SU-DHL-6 (cell line): ENCODE results near the gene NUDT8.
"Not testable (repeated sequence)": the region's sequence is repeated elsewhere in the genome, so short reads cannot be mapped to it uniquely, and the experiment has no call there.

Source experiments
- EZH2phosphoT487 ChIP-seq: fragments of 200-600 bp; sonication (generic), shearing (Covaris generic); conservative IDR thresholded peaks from 2 replicates; pipeline ENCODE4 v1.6.1; 2018; ENCODE audit warnings: mild to moderate bottlenecking, antibody characterized with exemption, low read length, moderate library complexity, mixed read lengths
- TF ChIP-seq, protein P1 (sequence below): fragments of 200-600 bp; sonication (generic); IDR thresholded peaks from one replicate; pipeline ENCODE4 v1.5.1; 2017; ENCODE audit warnings: antibody characterized with exemption, mild to moderate bottlenecking, low read length, moderate library complexity; ENCODE audit not compliant: insufficient read depth, poor library complexity, severe bottlenecking

DNA sequence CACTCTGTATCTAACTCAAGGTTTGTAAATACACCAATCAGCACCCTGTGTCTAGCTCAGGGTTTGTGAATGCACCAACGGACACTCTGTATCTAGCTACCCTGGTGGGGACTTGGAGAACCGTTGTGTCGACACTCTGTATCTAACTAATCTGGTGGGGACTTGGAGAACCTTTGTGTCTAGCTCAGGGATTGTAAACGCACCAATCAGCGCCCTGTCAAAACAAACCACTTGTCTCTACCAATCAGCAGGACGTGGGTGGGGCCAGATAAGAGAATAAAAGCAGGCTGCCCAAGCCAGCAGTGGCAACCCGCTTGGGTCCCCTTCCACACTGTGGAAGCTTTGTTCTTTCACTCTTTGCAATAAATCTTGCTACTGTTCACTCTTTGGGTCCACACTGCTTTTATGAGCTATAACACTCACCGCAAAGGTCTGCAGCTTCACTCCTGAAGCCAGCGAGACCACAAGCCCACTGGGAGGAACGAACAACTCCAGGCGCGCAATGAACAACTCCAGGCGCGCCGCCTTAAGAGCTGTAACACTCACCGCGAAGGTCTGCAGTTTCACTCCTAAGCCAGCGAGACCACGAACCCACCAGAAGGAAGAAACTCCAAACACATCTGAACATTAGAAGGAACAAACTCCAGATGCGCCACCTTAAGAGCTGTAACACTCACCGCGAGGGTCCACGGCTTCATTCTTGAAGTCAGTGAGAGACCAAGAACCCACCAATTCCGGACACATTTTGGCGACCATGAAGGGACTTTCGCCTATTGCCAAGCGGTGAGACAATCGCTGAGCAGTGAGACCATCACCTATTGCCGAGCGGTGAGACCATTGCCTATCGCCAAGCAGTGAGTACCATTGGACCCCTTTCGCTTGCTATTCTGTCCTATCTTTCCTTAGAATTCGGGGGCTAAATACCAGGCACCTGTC, 9.8 kb downstream of the NUDT8 start:
- TF ChIP-seq EZH2phosphoT487: not testable (repeated sequence)
- TF ChIP-seq, protein P1, sequence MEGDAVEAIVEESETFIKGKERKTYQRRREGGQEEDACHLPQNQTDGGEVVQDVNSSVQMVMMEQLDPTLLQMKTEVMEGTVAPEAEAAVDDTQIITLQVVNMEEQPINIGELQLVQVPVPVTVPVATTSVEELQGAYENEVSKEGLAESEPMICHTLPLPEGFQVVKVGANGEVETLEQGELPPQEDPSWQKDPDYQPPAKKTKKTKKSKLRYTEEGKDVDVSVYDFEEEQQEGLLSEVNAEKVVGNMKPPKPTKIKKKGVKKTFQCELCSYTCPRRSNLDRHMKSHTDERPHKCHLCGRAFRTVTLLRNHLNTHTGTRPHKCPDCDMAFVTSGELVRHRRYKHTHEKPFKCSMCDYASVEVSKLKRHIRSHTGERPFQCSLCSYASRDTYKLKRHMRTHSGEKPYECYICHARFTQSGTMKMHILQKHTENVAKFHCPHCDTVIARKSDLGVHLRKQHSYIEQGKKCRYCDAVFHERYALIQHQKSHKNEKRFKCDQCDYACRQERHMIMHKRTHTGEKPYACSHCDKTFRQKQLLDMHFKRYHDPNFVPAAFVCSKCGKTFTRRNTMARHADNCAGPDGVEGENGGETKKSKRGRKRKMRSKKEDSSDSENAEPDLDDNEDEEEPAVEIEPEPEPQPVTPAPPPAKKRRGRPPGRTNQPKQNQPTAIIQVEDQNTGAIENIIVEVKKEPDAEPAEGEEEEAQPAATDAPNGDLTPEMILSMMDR: not testable (repeated sequence)
